Choroid plexus epithelial cell (primary cell): Measurements from ENCODE around the gene ASTN2.
A peak's percentile ranks its signal among the peaks of the same experiment; 100 is the strongest.

ENCODE experiments used
- DNase-seq: peaks from one replicate; pipeline ENCODE4 v3.0.0-alpha.2; 2010; ENCODE audit warnings: low read depth
- H3K4me3 ChIP-seq: 2 replicates; pipeline ENCODE4 v1.5.1; 2011; ENCODE audit warnings: low read depth, mild to moderate bottlenecking, control low read depth, low read length, moderate library complexity
- TF ChIP-seq, protein P1 (sequence below): conservative IDR thresholded peaks from 2 replicates; pipeline ENCODE4 v1.5.1; 2011; ENCODE audit warnings: low read depth, mild to moderate bottlenecking, control low read depth, inconsistent platforms, low read length, moderate library complexity

Gene ASTN2

DNA sequence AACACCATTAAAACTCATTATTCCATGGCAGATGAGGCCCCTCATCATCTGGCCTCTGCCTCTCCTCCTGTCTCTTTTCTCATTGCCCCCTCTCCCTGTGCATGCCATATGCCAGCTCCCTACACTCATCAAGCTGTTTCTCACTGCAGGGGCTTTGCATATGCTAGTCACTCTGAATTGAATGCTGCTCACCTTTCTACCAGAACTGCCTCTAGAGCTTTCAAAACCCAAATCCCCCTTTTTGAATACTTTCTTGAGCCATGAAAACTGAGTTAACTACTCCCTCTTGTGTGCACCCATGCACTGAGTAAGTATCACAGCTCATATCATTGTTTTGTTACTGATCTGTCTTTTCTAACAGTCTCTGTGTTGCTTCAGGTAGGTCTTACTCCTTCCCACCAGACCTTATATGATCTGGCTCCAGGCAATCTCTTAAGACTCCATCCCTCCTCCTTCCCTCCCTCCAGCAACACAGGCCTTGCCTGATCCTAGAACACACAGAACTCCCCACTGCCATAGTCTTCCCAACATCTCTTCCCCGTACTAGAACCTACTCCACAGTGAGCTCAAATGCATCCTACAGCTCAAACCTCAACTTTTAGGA lies 60.5 kb downstream of the ASTN2 start:
- H3K4me3 ChIP-seq = no peak overlapping the region
- no peak for DNase-seq
- TF ChIP-seq, protein P1, sequence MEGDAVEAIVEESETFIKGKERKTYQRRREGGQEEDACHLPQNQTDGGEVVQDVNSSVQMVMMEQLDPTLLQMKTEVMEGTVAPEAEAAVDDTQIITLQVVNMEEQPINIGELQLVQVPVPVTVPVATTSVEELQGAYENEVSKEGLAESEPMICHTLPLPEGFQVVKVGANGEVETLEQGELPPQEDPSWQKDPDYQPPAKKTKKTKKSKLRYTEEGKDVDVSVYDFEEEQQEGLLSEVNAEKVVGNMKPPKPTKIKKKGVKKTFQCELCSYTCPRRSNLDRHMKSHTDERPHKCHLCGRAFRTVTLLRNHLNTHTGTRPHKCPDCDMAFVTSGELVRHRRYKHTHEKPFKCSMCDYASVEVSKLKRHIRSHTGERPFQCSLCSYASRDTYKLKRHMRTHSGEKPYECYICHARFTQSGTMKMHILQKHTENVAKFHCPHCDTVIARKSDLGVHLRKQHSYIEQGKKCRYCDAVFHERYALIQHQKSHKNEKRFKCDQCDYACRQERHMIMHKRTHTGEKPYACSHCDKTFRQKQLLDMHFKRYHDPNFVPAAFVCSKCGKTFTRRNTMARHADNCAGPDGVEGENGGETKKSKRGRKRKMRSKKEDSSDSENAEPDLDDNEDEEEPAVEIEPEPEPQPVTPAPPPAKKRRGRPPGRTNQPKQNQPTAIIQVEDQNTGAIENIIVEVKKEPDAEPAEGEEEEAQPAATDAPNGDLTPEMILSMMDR = no peak

- TF ChIP-seq, protein P1 = no peak
- DNase-seq = peak; percentile 4
- no peak overlapping the region for H3K4me3 ChIP-seq
Measured at GRCh38 chr9:117344892-117345660, 69.8 kb downstream of the ASTN2 start.

DNA sequence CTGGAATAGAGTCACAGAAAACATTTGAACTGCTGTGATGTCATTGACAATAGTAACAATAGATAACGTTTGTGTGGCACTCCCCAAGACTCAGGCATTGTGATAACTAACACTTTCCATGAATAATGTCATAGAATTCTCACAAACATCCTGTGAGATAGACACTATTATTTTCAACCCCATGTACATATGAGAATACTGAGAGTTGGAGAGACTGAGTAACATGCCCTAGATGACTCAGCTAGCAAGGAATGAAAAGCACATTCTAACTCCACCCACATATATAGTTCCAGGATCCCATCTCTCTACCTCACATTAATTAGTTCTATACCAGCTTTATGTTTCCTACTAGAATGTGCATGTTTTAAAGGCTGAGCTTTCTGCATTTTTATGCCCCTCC lies 71.4 kb downstream of the ASTN2 start:
- TF ChIP-seq, protein P1 = no peak
- DNase-seq = peak; percentile 13
- H3K4me3 ChIP-seq = no peak overlapping the region

- H3K4me3 ChIP-seq = no peak overlapping the region
- TF ChIP-seq, protein P1 = no peak
- no peak for DNase-seq
Measured at GRCh38 chr9:117341151-117341550, 73.7 kb downstream of the ASTN2 start.

- H3K4me3 ChIP-seq = no peak overlapping the region
- TF ChIP-seq, protein P1 = no peak
- DNase-seq = no peak
Measured at GRCh38 chr9:117340422-117340821, 74.4 kb downstream of the ASTN2 start.

DNA sequence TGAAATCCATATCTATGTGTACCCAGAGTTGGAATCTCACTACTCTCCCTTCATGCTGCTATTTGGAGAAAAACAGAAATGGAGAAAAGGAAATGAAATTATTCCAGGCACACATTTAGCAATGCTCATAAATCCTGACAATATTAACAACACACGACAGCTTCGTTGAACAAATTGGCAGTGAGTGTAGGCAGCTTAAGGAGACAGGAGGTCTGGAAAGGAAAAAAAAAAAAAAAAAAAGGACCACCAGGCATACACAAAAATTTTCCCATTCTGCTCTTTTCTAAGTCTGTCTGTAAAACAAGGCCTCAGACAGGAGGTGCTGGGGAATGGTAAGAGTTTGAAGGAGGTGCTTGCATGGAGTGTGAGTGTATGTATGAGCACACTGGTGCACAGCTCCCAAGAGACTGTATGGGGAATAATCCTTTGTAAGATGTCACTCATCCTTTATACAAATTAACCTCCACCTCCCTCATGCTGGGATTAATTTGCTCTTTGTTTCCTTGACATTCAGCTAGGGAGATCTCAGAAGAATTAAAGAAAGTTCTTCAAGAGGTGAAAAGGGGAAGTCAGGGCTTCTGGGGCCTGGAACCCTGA lies 78.9 kb downstream of the ASTN2 start:
- DNase-seq = no peak
- TF ChIP-seq, protein P1 = no peak
- no peak overlapping the region for H3K4me3 ChIP-seq

- H3K4me3 ChIP-seq = no peak overlapping the region
- no peak for DNase-seq
- TF ChIP-seq, protein P1 = no peak
Measured at GRCh38 chr9:117334101-117334500, 80.8 kb downstream of the ASTN2 start.
